Mammary epithelial cell (primary cell): ENCODE data around the gene KLHDC7B.

ENCODE experiments used
- CTCF ChIP-seq, 2 donors: IDR thresholded peaks in 1 of 2; conservative IDR thresholded peaks in 1 of 2; 2 replicates each; pipeline ENCODE4 v1.5.1; 2011 to 2012; ENCODE audit warnings: inconsistent platforms in 2 of 2, low read length in 2 of 2, mild to moderate bottlenecking in 2 of 2, control low read depth in 1 of 2, low read depth in 1 of 2; ENCODE audit not compliant: insufficient read depth in 1 of 2; ENCODE audit errors: extremely low read depth in 1 of 2
- EZH2 ChIP-seq: IDR thresholded peaks from 2 replicates; pipeline ENCODE4 v1.6.1; 2012; ENCODE audit warnings: low read length, inconsistent platforms, borderline replicate concordance

- no peak for TF ChIP-seq CTCF (conservative IDR thresholded peaks at IDR 0.05 in 1 of 2, IDR thresholded peaks at IDR 0.05 in 1 of 2; ENCODE audit: extremely low read depth in 1 of 2, insufficient read depth in 1 of 2, low read depth in 1 of 2, low read length in 2 of 2)
- no peak for TF ChIP-seq EZH2
These were observed 14.3 kb downstream of the KLHDC7B start for GRCh38 chr22:50560034-50560433.
